Ramos (cell line): Measurements from ENCODE around the gene BTG2.

Experiments used
- in situ Hi-C: fragments of 300-500 bp; cut with MboI; formaldehyde crosslinking; loops from one replicate; pipeline ENCODE4 v1.14.3; 2022; ENCODE audit warnings: low sequenced_read_pairs; ENCODE audit not compliant: unreplicated experiment

Gene BTG2

GRCh38 chr1:203274603-203275381 lies 30.5 kb upstream of the BTG2 start:
- in situ Hi-C loops = loop anchor here (5.0 to 25.0 kb wide), 5 partner anchors 63 to 2013 kb away; no protein-coding TSS in a partner anchor

- in situ Hi-C loops = loop anchor here (10.0 to 25.0 kb wide), 2 partner anchors 479 to 2012 kb away; no protein-coding TSS in a partner anchor
Measured at GRCh38 chr1:203275656-203276272, 29.6 kb upstream of the BTG2 start.

DNA sequence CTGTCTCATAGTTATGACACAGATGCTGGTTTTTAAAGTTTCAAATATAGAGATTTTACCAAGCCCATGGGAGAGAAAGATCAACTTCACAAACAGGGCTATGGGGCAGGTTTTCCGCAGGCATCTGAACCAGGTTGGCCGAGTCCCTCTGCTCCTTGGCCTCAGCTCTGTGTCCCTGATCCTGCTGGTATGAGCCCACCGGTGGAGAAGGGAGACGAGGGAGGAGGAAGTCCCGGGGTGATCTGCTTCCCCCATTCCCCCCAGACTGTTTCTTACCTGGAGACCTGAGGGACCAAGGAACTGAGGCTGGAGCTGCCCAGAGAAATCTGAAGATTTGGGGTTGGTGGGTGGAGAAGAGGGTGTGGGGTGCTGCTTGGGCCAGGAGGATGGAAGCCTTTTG lies 28.9 kb upstream of the BTG2 start:
- in situ Hi-C loops = loop anchor here (10.0 to 25.0 kb wide), 2 partner anchors 478 to 2011 kb away; no protein-coding TSS in a partner anchor

DNA sequence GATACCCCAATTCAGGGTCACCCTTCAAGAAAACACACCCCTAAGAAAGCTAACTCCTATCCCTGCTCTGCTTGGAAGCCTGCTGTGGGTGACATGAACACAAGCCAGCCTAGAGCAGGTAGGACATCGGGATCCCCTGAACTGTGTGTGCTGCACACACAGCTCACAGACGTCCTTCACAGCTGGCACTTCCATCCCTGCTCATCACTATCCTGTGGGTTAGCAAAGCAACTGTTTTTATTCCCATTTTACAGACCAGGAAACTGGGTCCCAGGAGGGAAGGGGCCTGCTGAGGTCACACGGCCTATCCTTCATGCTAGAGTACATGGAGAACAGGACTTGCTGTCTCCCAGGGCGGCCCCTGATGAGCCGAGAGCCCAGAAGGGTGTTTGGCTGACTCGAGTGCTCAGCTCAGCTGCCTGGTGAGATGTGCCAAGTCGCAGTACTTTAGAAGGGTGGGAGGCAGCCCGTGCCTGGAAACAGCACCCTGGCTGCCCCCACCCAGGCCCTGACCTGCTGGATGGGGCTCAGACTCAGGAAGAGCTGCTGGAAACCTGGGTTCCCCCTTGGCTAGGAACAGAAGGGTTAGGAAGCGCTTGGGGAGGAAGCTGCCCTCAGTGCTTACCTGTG lies 28.3 kb upstream of the BTG2 start:
- in situ Hi-C loops = loop anchor here (10.0 to 25.0 kb wide), 2 partner anchors 478 to 2010 kb away; no protein-coding TSS in a partner anchor

DNA sequence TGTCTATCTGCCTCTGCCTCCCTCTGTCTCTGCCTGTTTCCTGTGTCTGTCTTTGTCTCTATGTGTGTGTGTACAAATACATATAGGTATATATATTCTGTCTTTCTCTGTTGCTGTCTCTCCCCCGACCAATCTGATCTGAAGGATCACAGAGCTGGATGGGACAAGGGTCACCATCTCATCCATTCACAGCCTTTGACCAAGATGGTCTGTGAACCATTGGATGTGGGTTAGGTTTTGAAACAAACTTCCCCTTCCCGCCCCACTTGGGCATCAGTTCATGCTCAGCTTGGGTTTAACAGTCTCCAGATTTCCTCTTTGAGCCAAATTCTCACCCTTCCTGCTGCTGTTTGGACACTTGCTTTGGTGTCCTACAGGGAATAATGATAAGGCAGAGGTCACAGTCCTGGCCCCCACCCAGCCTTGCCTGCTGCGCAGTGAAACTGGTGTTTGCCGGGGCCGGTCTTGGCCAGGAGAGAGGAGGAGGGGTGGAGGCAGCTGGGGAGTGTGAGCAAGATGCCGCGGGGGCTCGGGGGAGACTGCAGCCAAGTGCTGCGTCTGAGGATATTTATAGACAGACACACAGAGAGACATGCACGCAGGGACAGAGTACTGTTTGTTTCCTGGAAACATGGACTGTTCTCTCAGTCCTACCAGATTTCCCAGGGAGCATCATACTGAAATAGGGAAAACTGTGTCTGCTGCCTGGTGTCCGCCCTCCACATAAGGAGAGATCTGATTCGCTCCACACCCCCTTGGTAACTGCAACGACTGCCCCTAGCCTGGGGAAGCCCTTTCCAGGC lies 27.0 kb upstream of the BTG2 start:
- in situ Hi-C loops = loop anchor here (10.0 to 25.0 kb wide), 2 partner anchors 477 to 2009 kb away; no protein-coding TSS in a partner anchor

GRCh38 chr1:203278885-203279406 lies 26.4 kb upstream of the BTG2 start:
- in situ Hi-C loops = loop anchor here (10.0 to 25.0 kb wide), 2 partner anchors 476 to 2008 kb away; no protein-coding TSS in a partner anchor

GRCh38 chr1:203280061-203280460 lies 25.3 kb upstream of the BTG2 start:
- in situ Hi-C loops = loop anchor here (10.0 to 25.0 kb wide), 2 partner anchors 1235 to 2007 kb away; partner anchors contain the start of gene MDM4

- in situ Hi-C loops = loop anchor here (10.0 to 25.0 kb wide), 2 partner anchors 1234 to 2006 kb away; partner anchors contain the start of gene MDM4
Measured at GRCh38 chr1:203281033-203281432, 24.3 kb upstream of the BTG2 start.

DNA sequence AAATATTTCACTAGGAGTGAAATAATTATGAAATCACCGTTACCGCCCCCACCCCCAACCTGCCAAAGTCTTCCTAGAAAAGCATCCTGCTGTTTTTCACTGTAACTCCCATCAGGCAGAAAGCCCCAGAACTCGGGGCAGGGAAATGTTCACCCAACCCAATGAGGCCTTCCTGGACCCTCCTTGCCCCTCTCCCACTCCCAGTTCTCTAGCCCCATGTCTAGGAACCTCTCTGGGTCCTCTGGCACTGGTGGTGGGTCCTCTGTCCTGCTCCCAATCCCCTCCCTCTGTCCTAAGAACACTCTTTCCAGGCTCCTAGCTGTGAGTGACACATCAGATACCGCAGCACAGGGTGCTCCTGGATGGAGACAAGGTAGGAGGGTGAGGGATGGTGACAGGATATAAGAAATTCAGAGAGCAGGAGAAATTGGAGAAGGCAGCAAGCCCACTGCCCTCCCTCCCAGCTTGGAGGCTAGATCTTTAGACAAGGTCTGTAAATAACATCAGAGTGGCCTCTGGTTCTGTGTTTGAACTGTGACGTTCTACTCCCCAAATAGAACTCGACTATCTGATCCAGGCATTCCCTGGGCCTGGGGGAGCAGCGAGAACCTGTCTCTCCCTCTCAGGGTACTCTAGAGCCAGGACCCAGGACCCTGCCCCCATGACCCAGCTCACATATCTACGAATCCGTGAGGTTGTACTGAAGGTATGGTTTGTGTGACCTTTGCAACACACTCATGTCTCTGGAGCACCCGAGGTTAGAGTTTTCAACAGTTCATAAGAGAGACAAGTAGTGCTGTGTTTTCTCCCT lies 23.3 kb upstream of the BTG2 start:
- in situ Hi-C loops = loop anchor here (10.0 to 25.0 kb wide), 2 partner anchors 1233 to 2005 kb away; partner anchors contain the start of gene MDM4

- in situ Hi-C loops = loop anchor here (10.0 to 25.0 kb wide), 2 partner anchors 1232 to 2004 kb away; partner anchors contain the start of gene MDM4
Measured at GRCh38 chr1:203282720-203283542, 22.4 kb upstream of the BTG2 start.

DNA sequence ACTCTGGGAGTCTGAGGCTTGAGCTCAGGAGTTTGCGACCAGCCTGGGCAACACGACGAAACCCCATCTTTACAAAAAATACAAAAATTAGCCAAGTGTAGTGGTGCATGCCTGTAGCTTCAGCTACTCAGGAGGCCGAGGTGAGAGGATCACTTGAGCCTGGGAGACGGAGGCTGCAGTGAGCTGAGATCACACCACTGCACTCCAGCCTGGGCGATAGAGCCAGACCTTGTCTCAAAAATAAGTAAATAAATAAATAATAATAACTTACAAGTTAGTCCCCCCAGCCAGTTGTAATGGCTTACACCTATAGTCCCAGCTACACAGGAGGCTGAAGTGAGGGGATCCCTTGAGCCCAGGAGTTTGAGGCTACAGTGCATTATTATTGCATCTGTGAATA lies 21.7 kb upstream of the BTG2 start:
- in situ Hi-C loops = loop anchor here (10.0 to 25.0 kb wide), 2 partner anchors 1231 to 2004 kb away; partner anchors contain the start of gene MDM4

DNA sequence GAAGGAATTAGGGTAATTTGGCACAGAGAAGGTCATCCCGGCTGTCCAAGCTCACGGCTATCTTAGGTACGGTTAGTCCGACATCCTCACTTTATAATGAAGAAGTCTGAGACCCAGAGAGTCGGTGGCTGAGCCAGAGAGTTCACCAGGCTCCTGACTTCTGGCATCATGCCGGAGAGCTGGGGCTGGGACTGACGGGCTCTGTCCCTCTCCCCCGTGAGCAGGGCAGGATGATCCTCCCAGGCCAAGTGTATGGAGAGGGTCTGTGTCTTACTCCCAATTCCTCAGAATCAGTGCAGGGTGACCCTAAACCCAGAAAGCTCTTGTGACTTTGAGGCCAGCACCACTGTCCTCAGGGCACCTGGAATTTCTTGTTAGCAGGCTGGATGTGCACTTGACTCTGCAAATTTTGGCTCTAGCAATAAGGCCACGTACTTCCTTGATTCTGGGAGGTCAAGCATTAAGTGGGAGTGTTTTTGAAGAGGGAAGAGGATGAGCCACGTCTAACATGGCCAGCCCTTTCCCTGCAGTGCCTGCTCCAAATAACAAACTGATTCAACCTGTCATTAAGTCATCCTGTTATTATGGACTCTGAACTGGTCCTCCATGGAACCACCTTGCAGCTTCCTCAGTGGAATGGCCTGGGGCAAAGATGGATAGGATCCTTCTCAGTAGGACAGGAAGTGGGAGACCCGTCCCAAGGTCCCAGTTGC lies 20.8 kb upstream of the BTG2 start:
- in situ Hi-C loops = loop anchor here (10.0 to 25.0 kb wide), 2 partner anchors 1230 to 2003 kb away; partner anchors contain the start of gene MDM4

GRCh38 chr1:203286161-203286984 lies 18.9 kb upstream of the BTG2 start:
- in situ Hi-C loops = loop anchor here (10.0 to 25.0 kb wide), 2 partner anchors 1228 to 2001 kb away; partner anchors contain the start of gene MDM4

GRCh38 chr1:203287109-203287893 lies 18.0 kb upstream of the BTG2 start:
- in situ Hi-C loops = loop anchor here (10.0 to 25.0 kb wide), 2 partner anchors 1228 to 2000 kb away; partner anchors contain the start of gene MDM4

- in situ Hi-C loops = loop anchor here (10.0 to 25.0 kb wide), 2 partner anchors 1227 to 1999 kb away; partner anchors contain the start of gene MDM4
Measured at GRCh38 chr1:203287898-203288297, 17.4 kb upstream of the BTG2 start.
